ENCODE results near the gene ARHGAP4.
A peak's percentile ranks its signal among the peaks of the same experiment; 100 is the strongest.

Gene ARHGAP4

DNA sequence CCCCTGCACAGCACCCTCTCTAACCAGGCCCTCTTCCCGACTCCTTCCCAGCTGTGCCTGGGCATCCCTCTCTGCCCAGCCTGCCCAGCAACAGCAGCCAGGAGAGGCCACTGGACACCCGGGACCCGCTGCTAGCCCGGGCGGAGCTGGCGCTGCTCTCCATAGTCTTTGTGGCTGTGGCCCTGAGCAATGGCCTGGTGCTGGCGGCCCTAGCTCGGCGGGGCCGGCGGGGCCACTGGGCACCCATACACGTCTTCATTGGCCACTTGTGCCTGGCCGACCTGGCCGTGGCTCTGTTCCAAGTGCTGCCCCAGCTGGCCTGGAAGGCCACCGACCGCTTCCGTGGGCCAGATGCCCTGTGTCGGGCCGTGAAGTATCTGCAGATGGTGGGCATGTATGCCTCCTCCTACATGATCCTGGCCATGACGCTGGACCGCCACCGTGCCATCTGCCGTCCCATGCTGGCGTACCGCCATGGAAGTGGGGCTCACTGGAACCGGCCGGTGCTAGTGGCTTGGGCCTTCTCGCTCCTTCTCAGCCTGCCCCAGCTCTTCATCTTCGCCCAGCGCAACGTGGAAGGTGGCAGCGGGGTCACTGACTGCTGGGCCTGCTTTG is 20.5 kb downstream of the ARHGAP4 start:
- no peak for DNase-seq

DNA sequence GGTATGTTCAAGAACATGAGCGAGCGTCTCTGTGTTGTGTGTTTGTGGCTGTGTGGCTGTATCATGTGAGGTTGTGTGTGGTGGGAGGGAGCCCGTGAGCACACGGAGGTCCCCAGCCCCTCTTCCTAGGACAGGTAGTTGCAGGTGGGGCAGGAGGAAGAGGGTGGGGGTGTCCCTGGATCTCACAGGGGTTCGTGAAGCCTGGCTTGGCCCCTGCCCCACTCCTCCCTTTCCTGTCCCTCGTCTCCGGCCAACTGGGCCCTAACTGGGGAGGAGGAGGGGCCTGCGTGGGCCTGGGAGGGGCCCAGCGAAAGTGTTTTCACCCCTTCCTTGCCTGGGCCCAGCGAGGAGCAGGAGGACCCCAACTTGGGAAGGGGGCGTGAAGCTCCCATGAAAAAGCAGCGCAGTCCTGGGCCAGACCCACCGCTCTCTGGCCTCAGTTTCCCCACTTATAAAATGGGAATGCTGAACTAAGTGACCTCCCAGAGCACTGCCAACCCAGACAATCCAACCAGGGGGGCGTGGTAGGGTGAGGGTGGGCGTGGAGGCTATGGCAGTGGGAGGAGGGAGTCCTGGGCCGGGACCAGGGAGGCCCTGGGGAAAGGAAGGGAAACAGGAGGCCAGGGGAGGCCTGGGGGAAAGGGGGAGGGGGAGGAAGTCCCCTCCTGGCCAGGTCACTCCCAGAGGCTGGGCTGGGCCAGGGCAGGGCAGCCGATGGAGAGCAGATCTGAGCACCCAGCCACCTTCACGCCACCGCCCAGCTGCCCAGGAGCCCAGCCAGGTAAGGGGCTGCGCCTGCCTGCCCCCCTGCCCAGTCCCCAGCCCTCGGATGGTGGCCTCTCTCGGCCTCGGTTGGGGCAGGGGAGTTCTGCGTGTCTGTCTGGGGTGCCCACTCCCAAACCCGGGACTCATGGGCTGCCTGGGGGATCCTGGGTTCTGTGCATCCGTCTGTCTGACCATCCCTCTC is 21.8 kb downstream of the ARHGAP4 start, which contains the start of gene AVPR2:
TSS of gene AVPR2 (plus strand) at position 683 of the 967 bp plus-strand sequence. CDS start 473 bp downstream, outside the sequence.
- DNase-seq, result no peak

- no peak for DNase-seq
Observed at GRCh38 chrX:153903238-153903980, 22.7 kb downstream of the ARHGAP4 start.

- DNase-seq, result no peak
Observed at GRCh38 chrX:153902385-153902784, 23.7 kb downstream of the ARHGAP4 start.

GRCh38 chrX:153901753-153902140 is 24.3 kb downstream of the ARHGAP4 start:
- DNase-seq, result no peak

DNA sequence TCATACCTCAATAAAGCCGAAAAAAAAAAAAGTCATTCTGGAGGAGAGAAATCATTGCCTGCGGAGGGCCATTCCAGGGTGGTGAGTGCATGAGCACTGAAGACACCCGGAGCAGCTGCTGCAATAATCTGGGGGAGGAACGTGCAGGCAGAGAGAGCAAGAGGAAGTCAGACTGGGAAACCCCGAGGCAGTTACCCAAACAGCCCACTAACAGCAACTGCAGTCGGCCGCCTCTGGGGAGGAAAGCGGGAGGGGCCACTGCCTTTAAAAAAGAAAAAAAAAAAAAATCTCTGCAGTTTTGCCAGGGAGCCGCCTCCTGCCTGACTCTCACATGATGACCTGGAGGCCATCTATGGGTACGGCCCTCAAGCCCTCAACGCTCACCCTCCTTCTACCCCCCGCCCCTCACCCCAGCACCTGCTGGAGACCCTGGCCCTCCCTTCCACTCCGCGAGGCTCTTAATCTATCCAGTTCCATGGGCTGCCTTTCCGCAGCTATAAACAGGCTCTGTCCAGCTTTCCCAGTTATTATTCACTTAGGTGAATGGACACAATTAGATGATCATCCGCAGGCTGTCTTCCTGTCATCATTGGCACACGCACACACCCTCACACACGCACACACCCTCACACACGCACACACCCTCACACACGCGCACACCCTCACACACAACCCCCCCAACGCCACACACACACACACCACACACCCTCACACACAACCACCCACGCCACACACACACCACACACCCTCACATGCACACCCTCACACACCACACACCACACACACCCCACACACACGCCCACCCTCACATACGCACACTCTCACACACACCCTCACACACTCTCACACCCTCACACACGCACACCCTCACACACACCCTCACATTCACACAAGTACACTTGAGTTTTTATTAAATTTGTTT is 25.0 kb downstream of the ARHGAP4 start:
- DNase-seq, result peak; percentile 86

DNA sequence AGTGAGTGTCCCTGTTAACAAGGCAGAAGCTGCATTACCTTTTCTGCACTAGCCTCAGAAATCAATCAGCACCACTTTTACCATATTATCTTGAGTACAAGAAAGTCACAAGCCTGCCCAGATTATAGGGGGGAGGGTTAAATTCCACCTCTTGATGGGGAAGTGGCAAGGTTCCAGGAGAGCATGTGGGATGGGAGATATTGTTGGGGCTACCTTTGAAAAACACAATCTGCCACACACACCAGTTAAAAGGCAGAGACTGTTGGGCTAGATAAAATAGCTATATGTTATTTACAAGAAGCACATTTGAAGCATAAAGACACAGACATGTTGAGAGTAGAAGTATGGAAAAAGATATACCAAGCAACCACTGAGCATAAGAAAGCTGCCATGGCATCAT is 28.2 kb downstream of the ARHGAP4 start:
- DNase-seq, result no peak

GRCh38 chrX:153889123-153889522 is 36.9 kb downstream of the ARHGAP4 start:
- no peak for DNase-seq

DNA sequence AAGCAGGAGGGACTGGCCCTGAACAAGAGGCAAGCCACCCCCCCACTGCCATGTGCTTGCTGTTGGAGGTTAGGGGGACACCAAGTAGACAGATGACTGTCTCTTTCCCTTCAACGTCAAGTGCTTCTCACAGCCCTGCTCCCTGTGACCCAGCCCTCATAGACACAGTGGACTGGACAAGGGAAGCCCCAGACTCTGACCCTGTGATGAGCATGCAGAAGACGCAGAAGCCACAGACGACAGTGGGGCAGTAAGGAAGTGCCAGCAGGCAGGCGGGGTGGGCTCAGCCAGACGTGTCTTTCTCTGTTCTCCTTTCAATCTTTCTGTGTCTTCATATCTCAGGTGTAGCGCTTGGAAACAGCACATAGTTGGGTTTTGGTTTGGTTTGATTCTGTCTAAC is 37.7 kb downstream of the ARHGAP4 start:
- DNase-seq, result no peak

DNA sequence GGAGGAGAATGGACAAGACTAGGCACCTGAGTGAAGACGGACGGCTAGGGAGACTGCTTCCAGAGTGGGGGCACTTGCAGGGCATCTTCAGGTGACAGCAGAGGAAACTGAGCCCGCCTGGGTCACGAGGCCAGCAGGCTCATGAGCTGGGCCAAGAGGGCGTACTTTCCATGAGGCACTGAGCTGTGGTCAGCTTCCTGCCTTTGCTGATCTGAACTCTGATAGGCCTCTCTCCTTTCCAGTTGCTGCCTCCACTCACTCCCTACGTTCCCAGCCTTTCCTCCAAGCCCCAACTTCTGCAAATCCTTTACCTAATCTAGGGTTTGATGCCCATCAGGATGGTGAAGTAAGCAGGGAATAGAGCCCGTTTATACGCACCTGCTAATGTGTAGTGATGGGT is 38.7 kb downstream of the ARHGAP4 start:
- no peak for DNase-seq

DNA sequence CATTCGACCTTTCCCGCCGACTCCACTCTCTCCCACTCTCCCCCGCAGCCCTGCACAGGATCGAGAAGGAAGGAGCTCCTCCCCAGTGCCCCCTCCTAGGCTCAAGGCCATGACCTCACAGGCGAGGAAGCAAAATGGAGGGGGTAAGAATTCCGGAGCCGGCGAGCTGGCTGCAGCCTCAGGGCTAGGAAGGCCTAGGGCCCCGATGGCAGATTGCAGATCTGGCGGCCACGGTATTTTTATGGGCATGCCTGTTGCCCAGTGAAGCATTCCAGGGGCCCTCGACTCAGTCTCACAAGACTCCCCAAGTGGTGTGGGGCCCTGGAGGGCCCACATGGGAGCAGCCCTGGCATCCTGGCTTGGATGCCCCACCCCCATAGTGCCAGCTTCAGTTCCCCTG is 39.1 kb downstream of the ARHGAP4 start:
- DNase-seq, result no peak

- no peak for DNase-seq
Observed at GRCh38 chrX:153885968-153886903, 39.8 kb downstream of the ARHGAP4 start, which contains the start of gene L1CAM. TSS of gene L1CAM (minus strand) at chrX:153886173. CDS start at chrX:153875836, 10,337 bp downstream.

- DNase-seq, result no peak
Observed at GRCh38 chrX:153885208-153885787, 40.8 kb downstream of the ARHGAP4 start.

GRCh38 chrX:153884590-153884989 is 41.5 kb downstream of the ARHGAP4 start:
- no peak for DNase-seq

DNA sequence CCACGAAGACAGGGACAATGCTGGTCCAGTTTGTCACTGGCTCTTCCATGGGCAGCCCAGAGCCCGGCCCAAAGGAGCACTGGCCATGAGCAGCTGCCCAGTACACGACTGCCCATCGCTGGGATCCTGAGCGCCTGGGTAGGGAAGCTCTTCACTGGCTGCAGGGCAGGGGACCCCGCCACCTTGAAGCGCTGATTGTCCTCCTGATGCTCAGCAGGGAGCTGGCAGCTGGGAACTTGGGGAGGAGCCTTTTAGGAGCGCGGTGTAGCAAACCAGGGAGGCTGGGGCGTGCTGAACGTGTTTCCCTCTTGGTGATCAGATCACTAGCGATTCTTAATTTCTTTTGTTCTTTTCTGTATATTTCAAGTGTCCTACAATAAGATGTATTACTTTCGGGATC is 41.9 kb downstream of the ARHGAP4 start:
- DNase-seq, result no peak

DNA sequence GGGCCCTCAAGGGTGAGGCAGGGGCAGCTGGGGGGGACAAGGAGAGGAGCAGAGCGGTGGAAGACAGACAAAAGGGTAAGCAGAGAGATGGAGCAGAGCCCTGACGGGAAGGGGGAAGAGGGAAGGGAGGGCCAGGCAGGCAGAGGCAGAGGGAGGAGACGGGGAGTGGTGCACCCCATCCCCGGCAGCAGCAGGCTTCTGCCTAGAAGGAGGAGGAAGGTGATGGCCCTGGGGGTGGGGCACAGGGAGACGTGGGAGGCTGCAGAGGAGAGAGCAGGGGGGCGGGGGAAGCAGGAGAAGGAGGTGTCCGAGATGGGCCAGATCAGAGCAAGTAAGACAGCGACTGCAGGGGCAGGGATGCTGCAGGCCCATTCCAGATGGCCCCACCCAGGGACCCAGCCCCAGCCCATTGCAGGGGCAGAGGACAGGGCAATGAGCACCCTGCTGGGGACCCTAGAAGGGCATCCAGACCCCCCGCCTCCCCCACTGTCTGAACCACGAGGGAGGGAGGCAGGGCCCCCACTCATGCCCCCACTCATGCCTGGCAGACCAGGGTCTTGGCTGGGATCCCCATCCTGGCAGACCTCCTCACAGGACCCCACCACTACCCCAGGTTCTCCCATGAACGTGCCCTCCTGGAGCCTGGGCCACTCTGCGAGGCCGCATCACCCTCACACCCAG is 42.8 kb downstream of the ARHGAP4 start:
- DNase-seq, result no peak

DNA sequence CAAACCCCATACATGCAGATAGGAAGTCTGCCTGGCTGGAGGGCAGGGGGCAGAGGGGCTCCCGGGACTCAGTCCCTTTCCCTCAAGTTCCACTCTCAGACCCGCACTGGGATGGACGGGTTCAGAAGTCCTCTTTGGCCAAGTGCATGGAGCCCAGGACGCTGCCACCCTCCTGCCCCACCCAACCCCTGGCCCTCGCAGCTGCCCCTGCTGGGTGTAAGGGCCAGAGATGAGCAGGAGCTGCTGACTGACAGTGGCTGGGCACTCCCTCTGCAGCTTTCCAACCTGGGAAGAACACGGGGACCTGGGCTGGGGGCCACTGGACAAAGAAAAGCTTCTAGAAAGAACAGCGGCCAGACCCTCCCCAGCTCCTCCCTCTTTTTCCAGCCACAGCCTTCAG is 43.5 kb downstream of the ARHGAP4 start:
- no peak for DNase-seq

GRCh38 chrX:153882086-153882498 is 44.0 kb downstream of the ARHGAP4 start:
- peak; percentile 8 for DNase-seq

DNA sequence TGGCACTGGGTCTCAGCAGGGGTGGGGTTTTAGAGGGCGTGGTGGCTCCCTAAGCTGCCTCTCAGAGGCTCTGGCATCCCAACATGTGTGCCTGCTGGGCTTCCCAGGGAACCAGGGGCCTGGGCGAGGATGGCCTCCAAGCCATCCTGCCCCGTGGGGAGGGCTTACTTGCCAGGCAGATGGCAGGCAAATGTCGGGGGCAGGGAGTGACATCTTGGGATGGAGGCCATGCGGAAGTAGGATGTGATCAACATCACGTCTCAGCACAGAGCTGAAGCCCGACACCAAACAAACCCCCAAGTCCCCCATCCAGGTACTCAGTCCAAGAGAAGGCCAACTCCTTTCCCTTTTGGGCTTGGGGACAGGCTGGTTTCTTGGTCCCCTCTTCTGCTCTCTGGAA is 44.8 kb downstream of the ARHGAP4 start:
- no peak for DNase-seq

DNA sequence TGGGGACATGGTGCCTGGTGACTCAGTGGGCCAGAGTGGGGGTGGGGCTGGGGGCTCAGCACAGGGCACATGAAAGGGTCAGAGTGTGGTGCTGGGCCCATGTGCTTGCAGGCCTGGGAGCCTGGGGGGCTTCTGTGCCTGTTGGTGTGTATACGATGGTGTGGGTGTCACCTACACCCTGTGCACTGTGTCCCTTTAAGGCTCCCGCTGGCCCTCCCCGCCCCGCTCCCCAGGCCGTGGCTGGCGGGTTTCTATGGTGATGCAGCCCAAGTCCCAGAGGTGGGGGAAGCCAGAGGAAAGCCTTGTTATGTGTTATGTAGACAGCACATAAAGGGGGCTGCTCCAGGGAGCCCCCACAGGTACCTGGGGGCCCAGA is 45.6 kb downstream of the ARHGAP4 start:
- DNase-seq, result no peak
